A673 (cell line): ENCODE results near the gene IQUB. TPM values are rescaled to one million over a fixed set of nuclear protein-coding genes. Genes with fewer than 3 reads are reported as not detected.

Source experiments
- total RNA-seq: library from RNA; stranded (reverse); gene quantifications from 2 replicates; pipeline ENCODE4 v1.2.3, GENCODE V29; 2021

Gene IQUB
- total RNA-seq, 1 experiment from 2014 or later, result 0.62 TPM

Other genes with a start within 250 kb of the IQUB start
- gene NDUFA5, start 23.2 kb upstream of the IQUB start, total RNA-seq, result 107 and 114 TPM in 2 replicates
- gene ASB15, start 67.2 kb upstream of the IQUB start, total RNA-seq, result not detected in 2 replicates
- not detected in 2 replicates for gene LMOD2, start 121.3 kb upstream of the IQUB start, total RNA-seq
- 31.9 and 32.1 TPM in 2 replicates for gene WASL, start 214.4 kb upstream of the IQUB start, total RNA-seq